CD4-positive, alpha-beta T cell treated with Interleukin-15 for 4 hours (primary cell): ENCODE results near the gene GOLGA6L26.
A peak's percentile ranks its signal among the peaks of the same experiment; 100 is the strongest.
"Not testable (repeated sequence)": the region's sequence is repeated elsewhere in the genome, so short reads cannot be mapped to it uniquely, and the experiment has no call there.

ENCODE experiments used
- DNase-seq: peaks from one replicate; pipeline ENCODE4 v3.0.0-alpha.2; 2020; ENCODE audit warnings: low spot score

The GOLGA6L26 gene, protein sequence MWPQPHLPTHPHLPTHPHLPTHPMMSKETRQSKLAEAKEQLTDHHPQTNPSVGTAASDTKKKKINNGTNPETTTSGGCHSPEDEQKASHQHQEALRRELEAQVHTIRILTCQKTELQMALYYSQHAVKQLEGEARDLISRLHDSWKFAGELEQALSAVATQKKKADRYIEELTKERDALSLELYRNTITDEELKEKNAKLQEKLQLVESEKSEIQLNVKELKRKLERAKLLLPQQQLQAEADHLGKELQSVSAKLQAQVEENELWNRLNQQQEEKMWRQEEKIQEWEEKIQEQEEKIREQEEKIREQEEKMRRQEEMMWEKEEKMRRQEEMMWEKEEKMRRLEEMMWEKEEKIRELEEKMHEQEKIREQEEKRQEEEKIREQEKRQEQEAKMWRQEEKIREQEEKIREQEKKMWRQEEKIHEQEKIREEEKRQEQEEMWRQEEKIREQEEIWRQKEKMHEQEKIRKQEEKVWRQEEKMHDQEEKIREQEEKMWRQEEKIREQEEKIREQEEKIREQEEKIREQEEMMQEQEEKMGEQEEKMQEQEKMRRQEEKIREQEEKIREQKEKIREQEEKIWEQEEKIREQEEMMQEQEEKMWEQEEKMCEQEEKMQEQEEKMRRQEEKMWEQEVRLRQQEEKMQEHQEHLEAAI

GRCh38 chr15:23334096-23334495, at the start of gene GOLGA6L26:
TSS of gene GOLGA6L26 (minus strand) at chr15:23334196. CDS start at chr15:23334135, 61 bp downstream.
- DNase-seq = not testable (repeated sequence)

GRCh38 chr15:23381192-23381591, 47.2 kb upstream of the GOLGA6L26 start:
- DNase-seq = not testable (repeated sequence)

GRCh38 chr15:23380700-23381099, 46.7 kb upstream of the GOLGA6L26 start:
- not testable (repeated sequence) for DNase-seq

DNA sequence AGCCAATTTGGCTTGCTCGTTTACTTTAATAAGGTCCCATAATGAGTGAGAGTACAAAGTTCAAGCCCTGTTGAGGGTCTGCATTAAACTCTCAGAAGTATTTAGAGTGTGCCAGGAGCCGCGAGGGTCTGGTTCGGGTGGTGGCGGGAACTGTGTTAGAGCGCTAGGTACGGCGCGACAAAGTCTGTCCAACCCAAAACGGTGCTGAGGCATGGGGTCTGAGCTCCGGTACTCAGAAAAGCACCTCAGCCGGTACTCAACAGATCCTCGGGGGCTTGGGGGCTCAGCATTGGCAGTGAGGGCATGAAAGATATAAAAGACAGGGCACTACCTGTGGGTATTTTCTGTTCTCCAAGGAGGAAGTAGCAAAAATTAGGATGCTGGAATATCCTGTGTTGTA, 45.0 kb upstream of the GOLGA6L26 start:
- DNase-seq = not testable (repeated sequence)

GRCh38 chr15:23374226-23374625, 40.2 kb upstream of the GOLGA6L26 start:
- not testable (repeated sequence) for DNase-seq

GRCh38 chr15:23372891-23373600, 39.0 kb upstream of the GOLGA6L26 start:
- DNase-seq = not testable (repeated sequence)

- no peak for DNase-seq
Measured at GRCh38 chr15:23372284-23372683, 38.3 kb upstream of the GOLGA6L26 start.

GRCh38 chr15:23371868-23372267, 37.9 kb upstream of the GOLGA6L26 start:
- DNase-seq = not testable (repeated sequence)

- DNase-seq = not testable (repeated sequence)
Measured at GRCh38 chr15:23371134-23371533, 37.1 kb upstream of the GOLGA6L26 start.

DNA sequence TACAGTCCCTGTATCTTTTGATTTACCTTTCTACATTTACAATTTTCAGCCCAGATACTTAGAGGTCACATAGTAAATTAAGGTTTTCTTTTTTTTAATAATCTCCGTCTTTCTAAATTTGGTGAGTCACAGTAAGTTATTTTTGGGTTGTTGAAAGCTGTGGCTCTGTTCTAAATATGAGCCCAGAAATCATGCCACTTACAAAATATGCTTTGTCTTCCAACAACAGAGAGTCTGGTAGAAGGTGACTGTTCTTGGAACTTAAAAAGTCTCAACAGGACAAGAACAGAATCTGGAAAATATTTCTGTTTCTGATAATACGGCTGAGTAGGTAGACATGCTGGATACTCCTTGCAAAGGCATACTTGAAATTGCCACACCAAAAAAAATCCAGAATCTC, 36.6 kb upstream of the GOLGA6L26 start:
- no peak for DNase-seq

DNA sequence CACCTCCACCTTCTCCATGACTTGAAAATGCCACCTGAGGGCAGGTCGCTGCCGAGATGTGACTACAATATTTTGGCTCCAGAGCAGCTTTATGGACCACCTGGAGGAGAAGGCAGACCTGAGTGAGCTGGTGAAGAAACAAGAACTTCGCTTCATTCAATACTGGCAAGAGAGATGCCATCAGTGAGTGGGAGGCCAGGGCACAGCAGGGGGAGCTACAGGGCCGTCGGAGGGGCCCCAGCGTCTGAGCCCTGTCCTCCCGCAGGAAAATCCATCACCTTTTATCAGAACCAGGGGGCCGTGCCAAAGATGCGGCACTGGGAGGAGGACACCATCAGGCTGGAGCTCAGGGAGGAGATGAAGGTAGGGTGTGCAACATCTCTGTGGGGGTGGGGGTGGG, 30.3 kb upstream of the GOLGA6L26 start:
- not testable (repeated sequence) for DNase-seq

DNA sequence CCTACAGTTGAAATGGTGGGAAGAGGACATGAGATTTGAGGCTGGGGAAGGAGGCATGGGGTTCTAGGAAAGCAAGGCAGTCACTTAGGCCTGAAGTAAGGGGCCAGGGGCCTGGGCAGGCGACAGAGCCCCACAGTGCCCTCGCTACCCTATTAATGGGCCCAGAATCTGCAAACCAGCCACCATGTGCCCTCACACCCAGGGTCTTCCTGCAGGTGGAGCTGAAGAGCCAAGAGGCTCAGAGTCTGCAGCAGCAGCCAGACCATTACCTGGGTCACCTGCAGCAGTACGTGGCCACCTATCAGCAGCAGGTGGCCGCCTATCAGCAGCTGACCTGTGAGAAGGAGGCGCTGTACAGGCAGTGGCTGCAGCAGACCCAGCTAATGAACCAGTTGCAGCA, 28.6 kb upstream of the GOLGA6L26 start:
- not testable (repeated sequence) for DNase-seq

DNA sequence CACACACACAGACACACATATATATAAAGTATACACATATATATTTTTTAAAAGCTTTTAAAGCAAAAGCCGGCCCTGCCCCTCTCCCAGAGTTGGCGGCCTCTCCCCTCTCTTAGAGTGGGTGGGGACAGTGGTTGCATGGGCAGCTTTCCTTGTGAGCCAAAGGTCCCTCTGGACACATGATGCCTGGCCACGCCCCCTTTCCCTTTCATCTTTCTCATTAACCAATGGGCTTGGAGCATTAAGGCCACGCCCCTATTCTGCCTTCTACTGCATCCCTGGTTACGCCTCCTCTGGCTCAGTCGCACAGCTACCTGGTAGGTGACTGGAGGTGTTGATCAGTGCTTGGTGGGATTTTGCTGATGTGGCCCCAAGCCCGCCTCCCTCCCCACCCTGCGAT, 20.5 kb upstream of the GOLGA6L26 start, which contains the start of gene GOLGA8S:
Gene GOLGA8S, plus strand, starts transcription at position 301 of the 400 bp plus-strand sequence. Its CDS starts 62 bp downstream, at position 363.
- not testable (repeated sequence) for DNase-seq

- not testable (repeated sequence) for DNase-seq
Measured at GRCh38 chr15:23311233-23311632, 22.8 kb downstream of the GOLGA6L26 start.

DNA sequence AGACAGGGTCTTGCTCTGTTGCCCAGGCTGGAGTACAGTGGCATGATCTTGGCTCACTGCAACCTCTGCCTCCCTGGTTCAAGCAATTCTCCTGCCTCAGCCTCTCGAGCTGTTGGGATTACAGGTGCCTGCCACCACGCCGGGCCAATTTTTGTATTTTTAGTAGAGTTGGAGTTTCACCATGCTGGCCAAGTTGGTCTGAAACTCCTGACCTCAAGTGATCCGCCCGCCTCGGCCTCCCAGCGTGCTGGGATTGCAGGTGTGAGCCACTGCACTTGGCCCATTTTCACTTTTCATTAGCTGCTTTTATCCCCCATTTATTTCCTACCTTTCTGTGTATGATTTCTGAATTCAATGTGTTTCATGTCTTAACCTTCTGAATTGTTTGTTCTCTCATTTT, 28.1 kb downstream of the GOLGA6L26 start:
- not testable (repeated sequence) for DNase-seq

DNA sequence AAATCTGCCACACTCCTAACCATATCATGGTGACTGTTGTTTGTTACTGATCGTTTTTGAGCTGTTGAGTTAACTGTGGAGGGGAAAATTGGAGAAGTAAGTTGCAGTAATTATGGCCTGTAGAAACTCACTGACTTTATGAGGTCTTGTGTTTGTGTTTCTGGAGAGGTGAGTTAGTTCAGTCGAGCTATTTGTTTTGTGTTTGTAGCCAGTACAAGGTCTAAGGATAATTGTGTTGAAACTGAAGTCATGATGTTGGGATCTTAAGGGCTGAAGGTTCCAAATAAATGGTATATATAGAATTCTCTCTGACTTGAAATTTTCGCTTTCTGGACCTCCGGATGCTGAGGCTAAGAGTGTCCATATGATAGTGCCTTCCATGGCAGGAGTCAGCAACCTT, 29.2 kb downstream of the GOLGA6L26 start:
- not testable (repeated sequence) for DNase-seq

GRCh38 chr15:23304267-23304666, 29.7 kb downstream of the GOLGA6L26 start:
- not testable (repeated sequence) for DNase-seq

DNA sequence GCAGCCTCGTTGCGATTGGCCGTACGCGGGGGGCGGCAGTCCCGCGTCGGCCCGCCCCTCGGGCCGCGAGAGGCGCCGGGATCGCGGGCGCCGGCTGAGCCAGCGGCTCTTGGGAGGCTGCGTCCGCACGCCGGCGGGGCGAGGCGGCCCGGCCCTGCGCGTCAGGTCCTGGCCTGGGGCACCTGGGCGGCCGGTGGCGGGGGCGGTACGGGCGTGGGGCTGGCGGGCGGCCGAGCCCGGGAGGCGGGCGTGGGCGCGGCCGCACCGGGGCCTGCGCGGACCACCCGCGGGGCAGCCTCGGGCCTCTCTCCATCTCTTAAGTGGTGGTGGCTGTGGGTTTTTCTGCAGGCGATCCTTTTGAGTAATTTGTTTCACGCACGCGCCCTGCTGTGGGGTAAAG, 30.3 kb downstream of the GOLGA6L26 start:
- peak; percentile 20 for DNase-seq

DNA sequence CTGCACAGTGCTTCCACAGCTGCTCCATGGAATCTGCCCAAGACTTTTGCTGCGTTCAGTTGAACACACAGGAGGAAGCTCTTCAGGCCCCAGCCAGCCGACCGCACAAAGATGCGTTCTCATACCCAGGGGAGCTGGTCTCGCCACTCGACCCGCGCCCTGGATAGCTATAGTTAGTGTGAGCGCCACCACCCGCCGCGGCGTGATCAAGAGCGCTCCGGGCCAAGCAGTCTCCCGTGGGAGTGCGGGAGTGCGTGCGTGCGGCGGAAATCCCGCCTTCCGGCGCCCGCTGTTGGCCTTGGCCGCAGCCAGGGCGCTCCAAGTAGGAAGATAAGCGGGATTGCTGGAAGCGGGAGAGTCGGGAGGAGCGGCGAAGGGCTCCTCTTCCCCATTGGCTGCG, 30.8 kb downstream of the GOLGA6L26 start:
- DNase-seq = not testable (repeated sequence)
